B cell (primary cell): ENCODE results near the gene ADK. TPM values are rescaled to one million over a fixed set of nuclear protein-coding genes. Genes with fewer than 3 reads are reported as not detected.

ENCODE experiments used
- ATAC-seq: fragments of 200-7000 bp; cut with Tn5 transposase; one replicate; pipeline ENCODE4 v1.10.0; 2021; ENCODE audit warnings: low read depth, mild to moderate bottlenecking, moderate number of reproducible peaks, moderate library complexity
- CTCF ChIA-PET: fragments of 350-600 bp; sonication (Branson Sonifier 250); formaldehyde crosslinking; loops from one replicate; lab custom pipeline; 2021; ENCODE audit warnings: antibody characterized with exemption, inconsistent platforms; lab: Charles Lee
- POLR2A ChIA-PET: fragments of 350-600 bp; sonication (Branson Sonifier 250); formaldehyde crosslinking; loops from one replicate; lab custom pipeline; 2021; ENCODE audit warnings: antibody characterized with exemption; lab: Charles Lee
- DNase-seq: peaks from one replicate; pipeline ENCODE4 v3.0.0; 2013
- H2AFZ ChIP-seq: 2 replicates; pipeline ENCODE4 v1.6.1; 2012; ENCODE audit warnings: mild to moderate bottlenecking, low read depth, low read length; ENCODE audit not compliant: insufficient read depth, poor library complexity, severe bottlenecking
- H3K27ac ChIP-seq, 2 donors: 1 replicate in 1 of 2; 2 replicates in 1 of 2; pipeline ENCODE4 v1.5.1; 2012 to 2013; ENCODE audit warnings: low read length in 2 of 2, mild to moderate bottlenecking in 2 of 2, moderate library complexity in 1 of 2
- H3K27me3 ChIP-seq, 4 experiments: fragments of 200-600 bp in 1 of 4; sonication (generic) in 1 of 4; replicated peaks in 1 of 4; 1 replicate in 2 of 4; 2 replicates in 2 of 4; pipeline versions ENCODE4 v1.6.1 to v1.7.0; 2013 to 2016; ENCODE audit warnings: low read length in 3 of 4, mild to moderate bottlenecking in 2 of 4, mixed read lengths in 1 of 4, moderate library complexity in 1 of 4; ENCODE audit not compliant: insufficient read depth in 4 of 4, control insufficient read depth in 3 of 4; ENCODE audit errors: control extremely low read depth in 1 of 4
- H3K36me3 ChIP-seq, 2 experiments: replicated peaks in 1 of 2; 1 replicate in 1 of 2; 2 replicates in 1 of 2; pipeline versions ENCODE4 v1.6.1 to v1.7.1; 2013; ENCODE audit warnings: low read length in 1 of 2; ENCODE audit not compliant: insufficient read depth in 2 of 2, control insufficient read depth in 1 of 2; ENCODE audit errors: control extremely low read depth in 1 of 2, extremely low read depth in 1 of 2
- H3K4me1 ChIP-seq, 2 donors: fragments of 200-600 bp in 1 of 2; sonication (generic) in 1 of 2; 1 replicate in 1 of 2; 2 replicates in 1 of 2; pipeline versions ENCODE4 v1.5.1 to v1.6.1; 2013 to 2017; ENCODE audit warnings: low read length in 2 of 2; ENCODE audit not compliant: control insufficient read depth in 2 of 2, insufficient read depth in 2 of 2
- H3K4me2 ChIP-seq: replicated peaks from 2 replicates; pipeline ENCODE3; 2012; ENCODE audit warnings: mild to moderate bottlenecking, low read depth, low read length; ENCODE audit not compliant: poor library complexity, severe bottlenecking
- H3K4me3 ChIP-seq, 5 experiments: fragments of 200-600 bp in 1 of 5; sonication (generic) in 1 of 5; 1 replicate in 3 of 5; 2 replicates in 2 of 5; pipeline versions ENCODE4 v1.5.1 to v1.7.0; 2011 to 2016; ENCODE audit warnings: low read length in 4 of 5, mild to moderate bottlenecking in 4 of 5, low read depth in 2 of 5, control low read depth in 1 of 5, moderate library complexity in 1 of 5; ENCODE audit not compliant: insufficient read depth in 1 of 5; ENCODE audit errors: control extremely low read depth in 1 of 5, extremely low read depth in 1 of 5
- H3K79me2 ChIP-seq: fragments of 200-600 bp; sonication (generic); one replicate; pipeline ENCODE4 v1.6.0; 2016; ENCODE audit warnings: low read length; ENCODE audit not compliant: control insufficient read depth, insufficient read depth
- H3K9ac ChIP-seq: fragments of 200-600 bp; sonication (generic); 2 replicates; pipeline ENCODE4 v1.6.1; 2017; ENCODE audit warnings: mild to moderate bottlenecking, low read length, moderate library complexity
- H3K9me3 ChIP-seq, 3 donors: one replicate each; pipeline versions ENCODE4 v1.6.1 to v1.7.1; 2013; ENCODE audit warnings: low read length in 2 of 3; ENCODE audit not compliant: control insufficient read depth in 2 of 3, insufficient read depth in 1 of 3; ENCODE audit errors: control extremely low read depth in 1 of 3
- H4K20me1 ChIP-seq: 2 replicates; pipeline ENCODE4 v1.6.0; 2012; ENCODE audit warnings: mild to moderate bottlenecking, low read length; ENCODE audit not compliant: insufficient read depth, control insufficient read depth, poor library complexity, severe bottlenecking
- H3K27ac Mint-ChIP-seq: one replicate; pipeline ENCODE4 v1.8.0; 2021; ENCODE audit warnings: mixed read lengths
- H3K27me3 Mint-ChIP-seq: one replicate; pipeline ENCODE4 v1.8.0; 2021; ENCODE audit warnings: mixed read lengths
- H3K4me1 Mint-ChIP-seq: one replicate; pipeline ENCODE4 v1.8.0; 2021; ENCODE audit warnings: mixed read lengths
- H3K4me3 Mint-ChIP-seq: one replicate; pipeline ENCODE4 v1.8.0; 2021; ENCODE audit warnings: mixed read lengths
- H3K9me3 Mint-ChIP-seq: one replicate; pipeline ENCODE4 v1.8.0; 2022; ENCODE audit warnings: mixed read lengths; ENCODE audit not compliant: insufficient read depth
- EZH2 ChIP-seq: IDR thresholded peaks from 2 replicates; pipeline ENCODE4 v1.6.1; 2012; ENCODE audit warnings: borderline replicate concordance, low read depth, mild to moderate bottlenecking, moderate library complexity, low read length; ENCODE audit not compliant: insufficient read depth, poor library complexity, severe bottlenecking
- WGBS: methylation state at CpG from one replicate; pipeline ENCODE4 v1.1.5; 2013; ENCODE audit warnings: missing lambda C conversion rate; ENCODE audit not compliant: insufficient coverage; 5-methylcytosine and 5-hydroxymethylcytosine counted together
- intact Hi-C: fragments of 100-400 bp; cut with micrococcal nuclease; formaldehyde crosslinking; loops from one replicate; pipeline ENCODE4 v1.10.0; 2022
- polyA plus RNA-seq: library from polyadenylated mRNA; depleted of rRNA; stranded (reverse); fragments of >200 nt; gene quantifications from 2 replicates; pipeline ENCODE4 v1.2.3, GENCODE V29; 2012
- total RNA-seq, 2 donors: library from RNA; stranded (reverse); fragments of 120-200 nt in 1 of 2; gene quantifications; 1 replicate in 1 of 2; 2 replicates in 1 of 2; pipeline versions ENCODE4 v1.2.3 to v1.2.4, GENCODE V29; 2013 to 2022
- TF ChIP-seq, protein P1 (sequence below): fragments of 200-600 bp; IDR thresholded peaks from one replicate; pipeline ENCODE4 v1.8.0; 2022; ENCODE audit warnings: antibody characterized with exemption, mild to moderate bottlenecking

The ADK gene
- total and polyA plus RNA-seq, 2 donors (not counting 1 experiment from before 2014, with no cell fraction given): 37.2 to 52.6 TPM

DNA sequence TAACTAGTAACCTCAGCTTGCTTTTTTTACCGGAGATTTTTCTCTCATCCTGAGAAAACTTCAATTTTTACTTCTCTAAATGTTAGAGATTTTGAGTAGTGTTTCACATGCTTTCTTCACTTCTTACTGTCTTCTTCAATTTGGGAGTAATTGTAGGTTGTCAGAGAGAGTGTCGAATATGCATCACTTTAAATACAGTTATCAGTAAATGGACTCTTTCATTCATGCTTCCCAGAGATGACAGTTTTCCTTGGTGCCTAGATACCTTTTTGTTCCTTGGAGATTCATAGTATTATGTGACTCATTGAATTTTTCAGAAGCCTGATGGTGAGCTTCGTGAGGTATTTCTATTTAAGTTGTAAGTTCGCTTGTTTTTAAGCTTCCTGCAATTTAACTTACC is 169.7 kb downstream of the ADK start:
- Histone ChIP-seq H3K79me2 (peaks cover 21% of the 10 kb centered on the region), H3K9ac (no peak overlapping the region), H4K20me1 (peaks cover 10% of the 10 kb centered on the region), H2AFZ (no peak overlapping the region), H3K4me3 (no peak overlapping the region), H3K9me3 (peaks cover 3 to 11% (median 6%) of the 10 kb centered on the region in 3 donors), H3K4me1 (no peaks in the 10 kb centered on the region), H3K27ac (no peak overlapping the region), H3K27me3 (no peaks in the 10 kb centered on the region), H3K36me3 (peaks cover 12 to 16% of the 10 kb centered on the region in 2 experiments), H3K4me2 (no peak overlapping the region)
- H3K27ac Mint-ChIP-seq: no peak overlapping the region
- ATAC-seq (no peak), DNase-seq (no peak)
- TF ChIP-seq, protein P1, sequence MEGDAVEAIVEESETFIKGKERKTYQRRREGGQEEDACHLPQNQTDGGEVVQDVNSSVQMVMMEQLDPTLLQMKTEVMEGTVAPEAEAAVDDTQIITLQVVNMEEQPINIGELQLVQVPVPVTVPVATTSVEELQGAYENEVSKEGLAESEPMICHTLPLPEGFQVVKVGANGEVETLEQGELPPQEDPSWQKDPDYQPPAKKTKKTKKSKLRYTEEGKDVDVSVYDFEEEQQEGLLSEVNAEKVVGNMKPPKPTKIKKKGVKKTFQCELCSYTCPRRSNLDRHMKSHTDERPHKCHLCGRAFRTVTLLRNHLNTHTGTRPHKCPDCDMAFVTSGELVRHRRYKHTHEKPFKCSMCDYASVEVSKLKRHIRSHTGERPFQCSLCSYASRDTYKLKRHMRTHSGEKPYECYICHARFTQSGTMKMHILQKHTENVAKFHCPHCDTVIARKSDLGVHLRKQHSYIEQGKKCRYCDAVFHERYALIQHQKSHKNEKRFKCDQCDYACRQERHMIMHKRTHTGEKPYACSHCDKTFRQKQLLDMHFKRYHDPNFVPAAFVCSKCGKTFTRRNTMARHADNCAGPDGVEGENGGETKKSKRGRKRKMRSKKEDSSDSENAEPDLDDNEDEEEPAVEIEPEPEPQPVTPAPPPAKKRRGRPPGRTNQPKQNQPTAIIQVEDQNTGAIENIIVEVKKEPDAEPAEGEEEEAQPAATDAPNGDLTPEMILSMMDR: no peak
- no peak for TF ChIP-seq EZH2
- WGBS: no CpG with 5 or more reads among the region's 4 CpGs
- intact Hi-C loops: no loop called here
- H3K4me1 Mint-ChIP-seq: peaks cover 3% of the 10 kb centered on the region
- peaks cover 12% of the 10 kb centered on the region for H3K9me3 Mint-ChIP-seq
- H3K4me3 Mint-ChIP-seq: no peak overlapping the region
- ChIA-PET CTCF (no interaction called here), POLR2A (interaction anchor here (0.6 kb wide), 1 partner anchor 10 kb away, joined by 3 read pairs; no protein-coding TSS in a partner anchor)
- no peaks in the 10 kb centered on the region for H3K27me3 Mint-ChIP-seq

DNA sequence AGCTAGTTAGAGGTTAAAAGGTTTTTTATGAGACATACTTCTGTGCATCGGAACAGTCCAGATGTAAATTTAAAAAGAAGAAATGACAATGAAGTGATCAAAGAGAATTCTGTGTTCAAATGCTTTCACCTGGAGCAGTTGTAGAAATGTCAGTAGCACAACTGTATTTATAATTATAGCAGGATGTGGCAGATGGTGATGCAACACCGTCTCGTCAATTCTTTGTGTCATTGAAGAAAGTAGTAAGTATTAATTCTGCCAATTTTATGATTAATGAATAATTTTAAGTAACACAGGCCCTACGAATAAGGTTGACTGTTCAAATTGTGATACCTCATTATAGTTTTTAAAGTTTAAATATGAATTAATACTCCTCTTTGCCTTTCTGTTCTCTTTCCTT is 171.1 kb downstream of the ADK start:
- peaks cover 3 to 11% (median 6%) of the 10 kb centered on the region in 3 donors for H3K9me3 ChIP-seq
- DNase-seq: no peak
- peaks cover 12 to 13% of the 10 kb centered on the region in 2 experiments for H3K36me3 ChIP-seq
- intact Hi-C loops: no loop called here
- peaks cover 32% of the 10 kb centered on the region for H3K79me2 ChIP-seq
- WGBS: 100% methylated on average over 1 of the region's 4 CpGs
- Mint-ChIP-seq H3K4me1 (peaks cover 3% of the 10 kb centered on the region), H3K9me3 (peaks cover 12% of the 10 kb centered on the region), H3K27me3 (no peaks in the 10 kb centered on the region), H3K4me3 (no peak overlapping the region), H3K27ac (no peak overlapping the region)
- no peak overlapping the region for H3K4me2 ChIP-seq
- ChIA-PET POLR2A (no interaction called here), CTCF (interaction anchor here (1.3 kb wide), 1 partner anchor 16 kb away, joined by 3 read pairs; no protein-coding TSS in a partner anchor)
- TF ChIP-seq, protein P1: no peak
- TF ChIP-seq EZH2: no peak
- no peak overlapping the region for H2AFZ ChIP-seq
- H3K4me1 ChIP-seq: no peaks in the 10 kb centered on the region
- H3K9ac ChIP-seq: no peak overlapping the region
- no peak overlapping the region for H3K4me3 ChIP-seq
- no peaks in the 10 kb centered on the region for H3K27me3 ChIP-seq
- H3K27ac ChIP-seq: no peak overlapping the region
- peaks cover 16% of the 10 kb centered on the region for H4K20me1 ChIP-seq
- ATAC-seq: no peak
